HCT116 (cell line): Measurements from ENCODE around the gene PRSS21.

Experiments used
- EGR1 ChIP-seq: IDR thresholded peaks from 2 replicates; pipeline ENCODE4 v1.6.1; 2012; ENCODE audit warnings: low read depth
- ELF1 ChIP-seq: IDR thresholded peaks from 2 replicates; pipeline ENCODE4 v1.6.1; 2012; ENCODE audit warnings: low read depth, borderline replicate concordance
- EZH2 ChIP-seq: fragments of 200-600 bp; sonication (generic); IDR thresholded peaks from 2 replicates; pipeline ENCODE4 v1.6.1; 2017; ENCODE audit warnings: antibody characterized with exemption, mixed run types
- EZH2phosphoT487 ChIP-seq: fragments of 200-600 bp; IDR thresholded peaks from 2 replicates; pipeline ENCODE4 v1.6.1; 2018; ENCODE audit warnings: antibody characterized with exemption, borderline replicate concordance
- JUND ChIP-seq: IDR thresholded peaks from 2 replicates; pipeline ENCODE4 v1.6.1; 2012
- MAX ChIP-seq: IDR thresholded peaks from 2 replicates; pipeline ENCODE4 v1.6.1; 2012
- POLR2A ChIP-seq: IDR thresholded peaks from 2 replicates; pipeline ENCODE4 v1.7.0; 2011; ENCODE audit warnings: borderline replicate concordance; ENCODE audit not compliant: insufficient read depth, insufficient read length; ENCODE audit errors: extremely low read depth
- POLR2AphosphoS5 ChIP-seq: IDR thresholded peaks from 2 replicates; pipeline ENCODE4 v1.6.1; 2011; ENCODE audit warnings: mild to moderate bottlenecking, low read depth, low read length, moderate library complexity
- RAD21 ChIP-seq: IDR thresholded peaks from 2 replicates; pipeline ENCODE4 v1.6.1; 2012; ENCODE audit warnings: low read depth, mild to moderate bottlenecking
- ZNF274 ChIP-seq: fragments of 200-500 bp; sonication (Bioruptor generic); IDR thresholded peaks from 2 replicates; pipeline ENCODE4 v1.6.1; 2014; ENCODE audit warnings: mild to moderate bottlenecking, low read depth, low read length, inconsistent platforms
- TF ChIP-seq, protein P1 (sequence below), 3 experiments: fragments of 200-600 bp in 1 of 3; sonication (generic) in 1 of 3; IDR thresholded peaks in 2 of 3; conservative IDR thresholded peaks in 1 of 3; 2 replicates each; pipeline ENCODE4 v1.5.1; 2012 to 2017; ENCODE audit warnings: low read depth in 2 of 3, low read length in 2 of 3, antibody characterized with exemption in 1 of 3, borderline replicate concordance in 1 of 3, control low read depth in 1 of 3, mild to moderate bottlenecking in 1 of 3, mixed read lengths in 1 of 3, mixed run types in 1 of 3, moderate library complexity in 1 of 3; ENCODE audit not compliant: insufficient read depth in 1 of 3
- TF ChIP-seq, protein P2 (sequence below): IDR thresholded peaks from 2 replicates; pipeline ENCODE4 v1.6.1; 2012; ENCODE audit warnings: low read depth

DNA sequence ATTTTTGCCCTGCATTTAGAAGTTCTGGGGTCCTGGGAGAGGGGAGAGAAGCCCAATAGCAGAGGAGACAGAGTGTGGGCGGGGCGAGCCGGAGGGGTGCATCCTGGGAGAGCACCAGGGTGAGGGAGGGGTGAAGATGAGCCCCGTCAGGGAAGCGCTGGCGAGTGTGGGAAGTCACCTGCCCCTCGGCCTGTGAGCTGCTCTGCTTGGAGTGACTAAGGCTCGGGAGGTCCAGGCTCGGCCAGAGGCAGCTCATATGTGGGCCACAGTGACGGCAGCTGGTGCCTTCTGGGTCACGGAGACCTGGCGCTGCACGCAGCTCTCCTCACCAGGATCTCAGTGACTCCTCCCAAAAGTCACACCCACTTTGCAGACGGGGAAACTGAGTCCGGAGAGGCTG lies 14.2 kb downstream of the PRSS21 start:
- no peak for TF ChIP-seq EGR1
- TF ChIP-seq, protein P1, sequence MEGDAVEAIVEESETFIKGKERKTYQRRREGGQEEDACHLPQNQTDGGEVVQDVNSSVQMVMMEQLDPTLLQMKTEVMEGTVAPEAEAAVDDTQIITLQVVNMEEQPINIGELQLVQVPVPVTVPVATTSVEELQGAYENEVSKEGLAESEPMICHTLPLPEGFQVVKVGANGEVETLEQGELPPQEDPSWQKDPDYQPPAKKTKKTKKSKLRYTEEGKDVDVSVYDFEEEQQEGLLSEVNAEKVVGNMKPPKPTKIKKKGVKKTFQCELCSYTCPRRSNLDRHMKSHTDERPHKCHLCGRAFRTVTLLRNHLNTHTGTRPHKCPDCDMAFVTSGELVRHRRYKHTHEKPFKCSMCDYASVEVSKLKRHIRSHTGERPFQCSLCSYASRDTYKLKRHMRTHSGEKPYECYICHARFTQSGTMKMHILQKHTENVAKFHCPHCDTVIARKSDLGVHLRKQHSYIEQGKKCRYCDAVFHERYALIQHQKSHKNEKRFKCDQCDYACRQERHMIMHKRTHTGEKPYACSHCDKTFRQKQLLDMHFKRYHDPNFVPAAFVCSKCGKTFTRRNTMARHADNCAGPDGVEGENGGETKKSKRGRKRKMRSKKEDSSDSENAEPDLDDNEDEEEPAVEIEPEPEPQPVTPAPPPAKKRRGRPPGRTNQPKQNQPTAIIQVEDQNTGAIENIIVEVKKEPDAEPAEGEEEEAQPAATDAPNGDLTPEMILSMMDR (IDR thresholded peaks at IDR 0.05 in 2 of 3, conservative IDR thresholded peaks at IDR 0.05 in 1 of 3; ENCODE audit: borderline replicate concordance in 1 of 3, insufficient read depth in 1 of 3, low read depth in 2 of 3, low read length in 2 of 3) = no peak
- TF ChIP-seq ZNF274 = no peak
- TF ChIP-seq, protein P2, sequence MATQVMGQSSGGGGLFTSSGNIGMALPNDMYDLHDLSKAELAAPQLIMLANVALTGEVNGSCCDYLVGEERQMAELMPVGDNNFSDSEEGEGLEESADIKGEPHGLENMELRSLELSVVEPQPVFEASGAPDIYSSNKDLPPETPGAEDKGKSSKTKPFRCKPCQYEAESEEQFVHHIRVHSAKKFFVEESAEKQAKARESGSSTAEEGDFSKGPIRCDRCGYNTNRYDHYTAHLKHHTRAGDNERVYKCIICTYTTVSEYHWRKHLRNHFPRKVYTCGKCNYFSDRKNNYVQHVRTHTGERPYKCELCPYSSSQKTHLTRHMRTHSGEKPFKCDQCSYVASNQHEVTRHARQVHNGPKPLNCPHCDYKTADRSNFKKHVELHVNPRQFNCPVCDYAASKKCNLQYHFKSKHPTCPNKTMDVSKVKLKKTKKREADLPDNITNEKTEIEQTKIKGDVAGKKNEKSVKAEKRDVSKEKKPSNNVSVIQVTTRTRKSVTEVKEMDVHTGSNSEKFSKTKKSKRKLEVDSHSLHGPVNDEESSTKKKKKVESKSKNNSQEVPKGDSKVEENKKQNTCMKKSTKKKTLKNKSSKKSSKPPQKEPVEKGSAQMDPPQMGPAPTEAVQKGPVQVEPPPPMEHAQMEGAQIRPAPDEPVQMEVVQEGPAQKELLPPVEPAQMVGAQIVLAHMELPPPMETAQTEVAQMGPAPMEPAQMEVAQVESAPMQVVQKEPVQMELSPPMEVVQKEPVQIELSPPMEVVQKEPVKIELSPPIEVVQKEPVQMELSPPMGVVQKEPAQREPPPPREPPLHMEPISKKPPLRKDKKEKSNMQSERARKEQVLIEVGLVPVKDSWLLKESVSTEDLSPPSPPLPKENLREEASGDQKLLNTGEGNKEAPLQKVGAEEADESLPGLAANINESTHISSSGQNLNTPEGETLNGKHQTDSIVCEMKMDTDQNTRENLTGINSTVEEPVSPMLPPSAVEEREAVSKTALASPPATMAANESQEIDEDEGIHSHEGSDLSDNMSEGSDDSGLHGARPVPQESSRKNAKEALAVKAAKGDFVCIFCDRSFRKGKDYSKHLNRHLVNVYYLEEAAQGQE = no peak
- TF ChIP-seq POLR2AphosphoS5 = no peak
- TF ChIP-seq MAX = no peak
- no peak for TF ChIP-seq EZH2phosphoT487
- no peak for TF ChIP-seq ELF1
- TF ChIP-seq JUND = no peak
- TF ChIP-seq POLR2A = no peak
- TF ChIP-seq EZH2 = no peak
- TF ChIP-seq RAD21 = no peak
